ENCODE data around the gene PPCS. TPM values are rescaled to one million over a fixed set of nuclear protein-coding genes. Genes with fewer than 3 reads are reported as not detected.

Gene PPCS
- total and polyA plus RNA-seq, 7 donors = 32.1 to 257 (median 79.4) TPM

GRCh38 chr1:42430286-42431135, 25.8 kb upstream of the PPCS start:
- DNase-seq = no peak
- no peaks in the 10 kb centered on the region for H3K9me3 ChIP-seq
- 83 to 92% methylated on average over 3 of the region's 3 CpGs for WGBS, 2 donors
- no peak overlapping the region for H3K27ac ChIP-seq
- H3K4me1 ChIP-seq = no peaks in the 10 kb centered on the region
- intact Hi-C loops (cut with DNase I) = no loop called here
- TF ChIP-seq EP300 (IDR thresholded peaks at IDR 0.05) = no peak
- no peak for TF ChIP-seq POLR2AphosphoS5 (IDR thresholded peaks at IDR 0.05)
- no peaks in the 10 kb centered on the region for H3K27me3 ChIP-seq
- H3K4me3 ChIP-seq = no peak overlapping the region
- H3K36me3 ChIP-seq = no peaks in the 10 kb centered on the region

GRCh38 chr1:42431514-42431913, 24.8 kb upstream of the PPCS start:
- Histone ChIP-seq H3K36me3 (no peaks in the 10 kb centered on the region), H3K9me3 (no peaks in the 10 kb centered on the region), H3K27me3 (no peaks in the 10 kb centered on the region), H3K4me3 (no peak overlapping the region), H3K4me1 (no peaks in the 10 kb centered on the region), H3K27ac (no peak overlapping the region)
- TF ChIP-seq CTCF (IDR thresholded peaks at IDR 0.05) = no peak
- no peak for TF ChIP-seq POLR2AphosphoS5 (IDR thresholded peaks at IDR 0.05)
- TF ChIP-seq EP300 (IDR thresholded peaks at IDR 0.05) = no peak
- TF ChIP-seq POLR2A (IDR thresholded peaks at IDR 0.05) = no peak
- intact Hi-C loops (cut with DNase I) = no loop called here
- no peak for DNase-seq
- 13 to 65% methylated on average over 3 of the region's 3 CpGs for WGBS, 2 donors

GRCh38 chr1:42432714-42433113, 23.6 kb upstream of the PPCS start:
- Histone ChIP-seq H3K27ac (no peak overlapping the region), H3K36me3 (no peaks in the 10 kb centered on the region), H3K27me3 (no peaks in the 10 kb centered on the region), H3K9me3 (no peaks in the 10 kb centered on the region), H3K4me1 (no peaks in the 10 kb centered on the region), H3K4me3 (no peak overlapping the region)
- whole genome bisulfite sequencing, 2 donors = 94 to 98% methylated on average over 4 of the region's 4 CpGs
- TF ChIP-seq EP300 (IDR thresholded peaks at IDR 0.05) = no peak
- no peak for TF ChIP-seq POLR2AphosphoS5 (IDR thresholded peaks at IDR 0.05)
- TF ChIP-seq CTCF (IDR thresholded peaks at IDR 0.05) = no peak
- no peak for TF ChIP-seq POLR2A (IDR thresholded peaks at IDR 0.05)
- intact Hi-C loops (cut with DNase I) = no loop called here
- DNase-seq = no peak

- Histone ChIP-seq H3K4me1 (no peaks in the 10 kb centered on the region), H3K4me3 (no peak overlapping the region), H3K27ac (no peak overlapping the region), H3K9me3 (no peaks in the 10 kb centered on the region), H3K36me3 (no peaks in the 10 kb centered on the region), H3K27me3 (no peaks in the 10 kb centered on the region)
- intact Hi-C loops (cut with DNase I) = no loop called here
- 87 to 94% methylated on average over 6 of the region's 6 CpGs for WGBS, 2 donors
- DNase-seq = no peak
- TF ChIP-seq POLR2A (IDR thresholded peaks at IDR 0.05) (no peak), EP300 (IDR thresholded peaks at IDR 0.05) (no peak), CTCF (IDR thresholded peaks at IDR 0.05) (no peak), POLR2AphosphoS5 (IDR thresholded peaks at IDR 0.05) (no peak)
These were observed 23.0 kb upstream of the PPCS start for GRCh38 chr1:42433369-42433768.

GRCh38 chr1:42434340-42434739, 22.0 kb upstream of the PPCS start:
- WGBS, 2 donors = 72 to 88% methylated on average over 4 of the region's 4 CpGs
- no peak overlapping the region for H3K27ac ChIP-seq
- intact Hi-C loops (cut with DNase I) = no loop called here
- no peaks in the 10 kb centered on the region for H3K27me3 ChIP-seq
- H3K4me1 ChIP-seq = no peaks in the 10 kb centered on the region
- DNase-seq = no peak
- no peaks in the 10 kb centered on the region for H3K36me3 ChIP-seq
- no peaks in the 10 kb centered on the region for H3K9me3 ChIP-seq
- no peak overlapping the region for H3K4me3 ChIP-seq
- TF ChIP-seq CTCF (IDR thresholded peaks at IDR 0.05) (no peak), EP300 (IDR thresholded peaks at IDR 0.05) (no peak), POLR2A (IDR thresholded peaks at IDR 0.05) (no peak), POLR2AphosphoS5 (IDR thresholded peaks at IDR 0.05) (no peak)

All from sigmoid colon (tissue), 7 donors.